Testis (tissue), 2 donors: Measurements from ENCODE around the gene SYN1.

Experiments used
- CTCF ChIP-seq, 3 experiments: fragments of 450-650 bp in 2 of 3; fragments of 200-600 bp in 1 of 3; sonication (generic) in 1 of 3; IDR thresholded peaks; one replicate each; pipeline ENCODE4 v1.5.1; 2016 to 2019; ENCODE audit warnings: antibody characterized with exemption in 3 of 3, mild to moderate bottlenecking in 2 of 3, moderate library complexity in 1 of 3
- POLR2A ChIP-seq: fragments of 450-650 bp; IDR thresholded peaks from one replicate; pipeline ENCODE4 v1.6.1; 2017; ENCODE audit warnings: antibody characterized with exemption, mild to moderate bottlenecking, moderate library complexity

DNA sequence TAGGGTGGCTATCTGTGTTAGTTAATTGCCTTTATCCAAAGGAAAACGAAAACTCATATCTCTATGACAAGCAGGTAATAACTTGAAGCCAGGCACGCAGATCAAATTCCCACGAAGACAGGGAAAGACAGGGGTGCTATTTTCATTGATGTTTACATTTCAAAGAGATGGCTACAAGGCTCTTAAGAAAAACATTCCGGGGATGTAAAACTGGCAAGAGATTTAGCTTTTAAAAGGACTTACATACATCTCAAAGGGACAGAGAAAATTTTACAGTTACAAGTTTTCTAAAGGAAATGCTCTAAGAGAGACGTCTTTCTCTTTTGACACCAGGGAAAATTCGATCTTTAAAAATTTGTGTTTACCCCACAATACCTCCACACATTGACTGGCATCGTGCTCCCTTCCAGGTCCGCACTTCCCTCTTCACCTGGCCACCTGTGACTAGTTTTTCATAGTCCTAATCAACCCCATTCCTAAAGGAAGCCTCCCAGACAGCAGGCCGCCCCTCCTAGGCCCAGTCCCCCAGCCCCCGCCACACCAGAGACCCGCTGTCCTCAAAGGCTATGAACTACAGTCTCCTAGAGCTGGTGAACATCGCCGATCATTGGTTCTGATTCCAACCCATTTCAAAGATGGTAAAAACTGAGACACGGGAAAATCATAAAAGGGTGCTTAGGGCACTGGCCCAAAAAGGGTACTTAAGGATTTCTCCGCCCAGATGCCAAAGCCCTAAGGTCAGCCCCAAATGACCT is 59.3 kb downstream of the SYN1 start:
- TF ChIP-seq CTCF (IDR thresholded peaks at IDR 0.05) (no peak), POLR2A (no peak)
